ENCODE measurements around the gene IGDCC3. TPM values are rescaled to one million over a fixed set of nuclear protein-coding genes. Genes with fewer than 3 reads are reported as not detected.

The IGDCC3 gene
- total RNA-seq, 2 experiments from 2014 or later: not detected

DNA sequence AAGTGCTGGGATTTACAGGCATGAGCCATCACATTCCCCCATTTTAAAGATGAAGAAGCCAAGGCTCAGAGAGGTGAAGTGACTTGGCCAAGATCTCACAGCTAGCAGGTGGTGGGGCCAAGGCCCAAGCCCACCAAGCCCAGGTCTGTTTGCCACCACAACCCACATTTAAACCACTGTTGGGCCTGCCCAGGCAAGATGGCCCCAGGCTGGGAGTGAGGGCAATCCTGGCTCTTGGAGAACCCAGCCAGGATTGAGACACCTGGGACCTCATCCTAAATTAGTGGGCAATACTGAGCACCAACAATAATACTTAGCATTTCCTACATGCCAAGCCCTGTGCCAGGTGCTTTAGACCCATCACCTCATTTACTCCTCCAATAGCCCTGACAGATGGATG is 6.9 kb downstream of the IGDCC3 start:
- POLR2A ChIA-PET: no interaction called here
- CTCF ChIA-PET: interaction anchor here (1.4 kb wide), 1 partner anchor 49 kb away, joined by 5 read pairs; no protein-coding TSS in a partner anchor
- H3K27me3 Mint-ChIP-seq: peaks cover 27% of the 10 kb centered on the region
- DNase-seq: no peak
- H3K36me3 Mint-ChIP-seq (ENCODE audit: low read depth): no peaks in the 10 kb centered on the region
- peaks cover 2% of the 10 kb centered on the region for H3K4me1 Mint-ChIP-seq
- H3K9me3 Mint-ChIP-seq: no peaks in the 10 kb centered on the region
- H3K4me3 Mint-ChIP-seq: no peak overlapping the region
- no peak overlapping the region for H3K27ac Mint-ChIP-seq

DNA sequence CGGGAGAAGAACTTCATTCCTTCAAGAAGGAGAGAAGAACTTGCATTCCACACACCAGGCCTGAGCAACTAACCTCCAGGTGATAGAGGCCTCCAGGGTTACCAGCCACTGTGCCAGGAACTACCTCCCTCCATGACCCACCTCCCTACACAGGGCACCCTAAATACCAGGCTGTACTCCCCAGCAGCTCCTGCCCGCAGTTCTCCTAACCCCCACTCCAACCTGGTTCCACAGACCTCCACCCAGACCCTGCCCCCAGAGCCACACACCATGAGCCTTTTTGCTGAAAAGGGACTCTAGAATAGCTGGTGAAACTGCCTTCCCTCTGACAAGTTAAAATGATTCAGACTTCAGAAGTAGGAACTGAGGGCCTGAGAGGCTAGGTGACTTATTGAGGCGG is 8.2 kb downstream of the IGDCC3 start:
- H3K9me3 Mint-ChIP-seq: no peaks in the 10 kb centered on the region
- DNase-seq: no peak
- no peak overlapping the region for H3K27ac Mint-ChIP-seq
- peaks cover 15% of the 10 kb centered on the region for H3K27me3 Mint-ChIP-seq
- no peak overlapping the region for H3K4me3 Mint-ChIP-seq
- no peaks in the 10 kb centered on the region for H3K4me1 Mint-ChIP-seq
- no peaks in the 10 kb centered on the region for H3K36me3 Mint-ChIP-seq (ENCODE audit: low read depth)
- POLR2A ChIA-PET: interaction anchor here (1.3 kb wide), 1 partner anchor 65 kb away, joined by 3 read pairs; the partner anchor contains the start of gene RNU5B-1
- CTCF ChIA-PET: interaction anchor here (1.4 kb wide), 1 partner anchor 48 kb away, joined by 5 read pairs; no protein-coding TSS in a partner anchor

DNA sequence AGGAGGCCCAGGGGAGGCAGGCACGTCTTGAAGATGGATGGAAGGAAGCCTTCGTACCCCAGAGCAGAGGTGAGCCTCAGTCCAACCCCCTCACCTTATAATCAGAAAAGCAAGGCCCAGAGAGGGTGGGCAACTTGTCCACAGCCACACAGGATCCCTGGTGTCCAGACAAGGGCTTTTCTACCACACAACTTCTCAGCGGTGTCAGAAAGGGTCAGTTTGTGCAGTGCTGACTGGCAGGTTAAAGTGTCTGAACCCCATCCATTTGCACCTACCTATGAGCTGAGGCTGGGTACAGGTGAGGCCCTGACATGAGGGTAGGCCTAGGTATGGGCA is 8.6 kb downstream of the IGDCC3 start:
- Mint-ChIP-seq H3K27me3 (peaks cover 12% of the 10 kb centered on the region), H3K27ac (no peak overlapping the region), H3K9me3 (no peaks in the 10 kb centered on the region), H3K36me3 (ENCODE audit: low read depth) (no peaks in the 10 kb centered on the region), H3K4me3 (no peak overlapping the region), H3K4me1 (no peaks in the 10 kb centered on the region)
- no peak for DNase-seq
- ChIA-PET CTCF (interaction anchor here (1.1 to 1.4 kb wide), 3 partner anchors 13 to 47 kb away, joined by 3 to 5 read pairs (median 4); no protein-coding TSS in a partner anchor), POLR2A (interaction anchor here (1.3 kb wide), 1 partner anchor 64 kb away, joined by 3 read pairs; the partner anchor contains the start of gene RNU5B-1)

DNA sequence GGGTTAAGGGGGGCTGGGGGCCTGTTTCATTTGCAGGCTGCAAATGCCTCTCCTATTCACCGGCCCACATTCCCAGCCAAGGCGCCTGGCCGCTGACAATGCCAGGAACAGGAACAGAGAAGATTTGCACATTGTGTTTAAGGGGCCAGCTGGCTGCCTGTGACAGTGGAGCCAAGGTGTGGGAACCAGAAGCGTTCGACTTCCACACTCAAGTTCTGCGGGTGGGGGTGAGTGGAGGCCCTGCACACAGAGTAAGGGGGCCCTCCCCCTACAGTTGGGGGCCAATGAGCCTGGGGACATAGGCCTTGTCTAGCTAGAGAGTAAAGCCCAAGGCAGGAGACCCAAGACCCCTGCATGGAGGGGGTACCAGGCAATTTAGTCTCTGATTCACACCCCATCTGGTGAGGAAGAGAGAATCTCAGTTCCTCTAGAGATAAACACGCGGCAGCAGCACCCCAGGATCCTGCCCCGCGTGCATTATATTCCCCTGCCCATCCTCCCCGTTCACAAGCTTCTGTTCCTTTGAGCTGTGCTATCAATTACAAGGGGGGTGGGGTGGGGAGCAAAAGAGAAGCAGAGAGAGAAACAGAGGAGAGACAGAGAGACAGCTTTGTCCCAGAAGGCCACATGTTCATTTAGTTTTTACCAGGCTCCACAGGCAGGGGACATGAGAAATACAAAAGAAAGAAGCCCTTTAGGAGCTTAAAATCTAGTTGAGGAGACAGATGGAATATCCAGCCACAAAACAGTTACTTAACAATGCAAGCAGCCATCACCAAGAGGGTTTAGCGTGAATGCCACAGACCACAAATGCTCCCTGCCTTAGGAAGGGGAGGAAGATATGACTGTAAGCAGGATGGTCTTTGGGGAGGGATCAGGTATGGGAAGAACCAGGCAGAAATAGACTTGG is 9.2 kb downstream of the IGDCC3 start:
- H3K9me3 Mint-ChIP-seq: no peaks in the 10 kb centered on the region
- POLR2A ChIA-PET: no interaction called here
- H3K36me3 Mint-ChIP-seq (ENCODE audit: low read depth): no peaks in the 10 kb centered on the region
- CTCF ChIA-PET: interaction anchor here (1.1 to 1.2 kb wide), 2 partner anchors 14 to 17 kb away, joined by 3 to 4 read pairs; no protein-coding TSS in a partner anchor
- H3K4me3 Mint-ChIP-seq: no peak overlapping the region
- H3K27me3 Mint-ChIP-seq: peaks cover 7% of the 10 kb centered on the region
- no peaks in the 10 kb centered on the region for H3K4me1 Mint-ChIP-seq
- no peak for DNase-seq
- no peak overlapping the region for H3K27ac Mint-ChIP-seq

DNA sequence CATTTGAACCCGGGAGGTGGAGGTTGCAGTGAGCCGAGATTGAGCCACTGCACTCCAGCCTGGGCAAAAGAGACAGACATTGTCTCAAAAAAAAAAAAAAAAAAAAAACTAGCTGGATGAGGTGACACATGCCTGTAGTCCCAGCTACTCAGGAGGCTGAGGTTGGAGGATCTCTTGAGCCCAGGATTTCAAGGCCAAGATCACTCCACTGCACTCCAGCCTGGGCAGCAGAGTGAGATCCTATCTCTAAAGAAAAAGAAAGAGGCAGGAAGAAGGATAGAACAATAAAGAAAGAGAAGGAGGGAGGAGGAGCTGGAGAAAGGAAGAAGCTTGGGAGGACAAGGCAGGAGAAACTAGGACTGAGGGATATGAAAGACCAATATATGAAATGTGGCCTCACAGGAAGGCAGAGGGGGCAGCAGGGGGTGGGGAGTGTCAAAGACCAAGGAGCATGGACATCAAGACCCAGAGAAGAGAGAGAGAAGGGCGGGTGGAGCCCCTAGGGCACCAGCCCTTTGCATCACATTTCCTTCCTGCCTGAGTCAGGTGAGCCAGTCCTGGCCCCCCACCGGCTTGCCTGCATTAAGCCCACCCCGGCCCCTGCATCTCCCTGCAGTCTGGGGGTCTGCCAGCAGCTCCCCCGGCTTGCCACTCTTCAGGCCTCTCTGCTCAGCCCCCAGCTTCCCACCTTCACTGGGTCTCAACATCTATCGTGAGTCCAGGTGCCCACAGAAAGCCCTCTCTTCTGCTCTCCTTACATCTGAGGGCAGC is 11.5 kb downstream of the IGDCC3 start:
- Mint-ChIP-seq H3K4me1 (no peaks in the 10 kb centered on the region), H3K27ac (no peak overlapping the region), H3K27me3 (peaks cover 9% of the 10 kb centered on the region), H3K9me3 (no peaks in the 10 kb centered on the region), H3K36me3 (ENCODE audit: low read depth) (no peaks in the 10 kb centered on the region), H3K4me3 (no peak overlapping the region)
- ChIA-PET CTCF (interaction anchor here (1.5 kb wide), 1 partner anchor 34 kb away, joined by 3 read pairs; no protein-coding TSS in a partner anchor), POLR2A (no interaction called here)
- DNase-seq: no peak

DNA sequence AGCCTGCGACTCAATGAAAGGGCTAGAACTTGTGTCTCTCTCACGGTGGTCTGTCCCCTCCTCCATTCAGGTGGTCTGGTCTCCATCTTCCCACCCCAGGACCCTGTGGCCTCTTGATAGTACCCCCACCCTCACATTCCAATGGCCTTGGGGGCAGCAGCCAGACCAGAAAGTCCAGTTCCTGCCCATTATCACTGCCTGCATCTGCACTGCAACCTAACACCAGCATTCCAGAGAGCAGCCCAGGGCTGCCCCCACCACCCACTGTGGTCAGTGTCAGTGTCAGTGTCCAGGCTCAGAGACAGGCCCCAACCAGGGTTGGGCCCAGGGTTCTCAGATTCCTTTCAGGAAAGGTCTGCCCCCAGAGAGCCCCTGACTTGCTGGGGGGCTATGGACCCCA is 12.6 kb downstream of the IGDCC3 start:
- no peaks in the 10 kb centered on the region for H3K4me1 Mint-ChIP-seq
- CTCF ChIA-PET: interaction anchor here (1.5 kb wide), 1 partner anchor 35 kb away, joined by 3 read pairs; no protein-coding TSS in a partner anchor

DNA sequence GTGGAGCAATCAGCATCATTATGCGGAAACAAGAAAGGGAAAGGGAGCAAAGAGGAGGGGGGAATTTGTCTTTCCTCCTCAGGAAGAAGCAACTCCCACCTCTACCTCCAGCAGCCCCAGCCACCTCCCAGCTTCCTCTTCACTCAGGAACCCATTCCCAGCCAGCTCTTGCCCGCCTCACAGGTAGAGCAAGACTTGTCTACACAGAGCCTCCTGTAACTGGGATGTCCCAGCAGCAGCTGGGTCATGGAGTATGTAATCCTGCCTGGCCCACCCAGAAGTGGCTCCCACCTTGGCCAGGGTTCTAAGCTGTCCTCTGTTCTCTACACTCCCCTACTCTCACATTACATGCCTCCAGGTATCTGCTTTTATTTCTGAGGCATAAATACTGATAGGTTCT is 14.0 kb downstream of the IGDCC3 start:
- Mint-ChIP-seq H3K27me3 (peaks cover 17% of the 10 kb centered on the region), H3K4me1 (no peaks in the 10 kb centered on the region), H3K4me3 (no peak overlapping the region), H3K9me3 (no peaks in the 10 kb centered on the region), H3K27ac (no peak overlapping the region), H3K36me3 (ENCODE audit: low read depth) (no peaks in the 10 kb centered on the region)
- ChIA-PET CTCF (no interaction called here), POLR2A (no interaction called here)
- DNase-seq: no peak

More for the DNA sequence above, 12.6 kb downstream of the IGDCC3 start:
- Mint-ChIP-seq H3K27me3 (peaks cover 9% of the 10 kb centered on the region), H3K36me3 (ENCODE audit: low read depth) (no peaks in the 10 kb centered on the region), H3K4me3 (no peak overlapping the region), H3K9me3 (no peaks in the 10 kb centered on the region), H3K27ac (no peak overlapping the region)
- POLR2A ChIA-PET: no interaction called here
- no peak for DNase-seq

DNA sequence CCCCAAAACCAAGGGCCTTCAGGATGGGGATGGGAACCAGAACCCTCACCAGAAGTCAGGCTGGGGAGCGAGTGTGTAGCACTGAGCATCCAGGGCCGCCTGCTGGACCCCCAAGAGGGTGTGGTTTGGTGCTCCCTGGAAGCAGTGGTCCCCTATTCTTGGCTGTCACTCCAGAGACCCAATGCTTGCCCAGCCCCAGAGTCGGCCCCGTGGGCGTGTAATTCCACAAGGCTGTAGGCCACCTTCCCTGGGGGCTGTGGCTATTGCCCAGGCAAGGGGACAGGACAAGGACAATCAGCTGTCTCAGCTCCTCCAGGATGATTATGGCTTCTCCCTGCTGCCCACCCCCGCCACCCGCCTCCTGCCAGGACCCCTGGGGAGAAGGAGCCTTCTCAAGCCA is 14.5 kb downstream of the IGDCC3 start:
- H3K27me3 Mint-ChIP-seq: peaks cover 17% of the 10 kb centered on the region
- H3K9me3 Mint-ChIP-seq: no peaks in the 10 kb centered on the region
- H3K4me3 Mint-ChIP-seq: no peak overlapping the region
- H3K36me3 Mint-ChIP-seq (ENCODE audit: low read depth): no peaks in the 10 kb centered on the region
- no peaks in the 10 kb centered on the region for H3K4me1 Mint-ChIP-seq
- no peak overlapping the region for H3K27ac Mint-ChIP-seq
- ChIA-PET CTCF (no interaction called here), POLR2A (no interaction called here)
- DNase-seq: no peak

DNA sequence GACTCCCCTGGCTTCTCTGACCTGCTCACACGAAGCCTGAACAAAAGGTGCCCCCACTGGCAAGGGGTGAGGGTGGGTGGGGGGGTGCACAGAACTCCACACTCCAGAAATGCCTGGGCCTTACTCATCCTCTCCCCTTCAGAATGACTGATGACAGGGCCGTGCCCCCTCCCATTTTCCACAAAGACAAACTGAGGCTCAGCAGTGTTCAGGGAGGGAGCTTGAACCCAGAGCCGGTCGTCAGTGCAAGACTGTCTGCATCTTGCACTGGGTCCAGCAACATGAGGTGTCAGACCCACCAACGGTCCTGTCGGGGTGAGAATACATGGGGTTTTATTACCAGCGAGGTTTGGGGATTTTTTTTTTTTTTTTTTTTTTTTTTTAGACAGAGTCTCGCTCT is 15.3 kb downstream of the IGDCC3 start:
- no peaks in the 10 kb centered on the region for H3K36me3 Mint-ChIP-seq (ENCODE audit: low read depth)
- H3K4me1 Mint-ChIP-seq: no peaks in the 10 kb centered on the region
- no peak for DNase-seq
- H3K4me3 Mint-ChIP-seq: no peak overlapping the region
- H3K27ac Mint-ChIP-seq: no peak overlapping the region
- no peaks in the 10 kb centered on the region for H3K9me3 Mint-ChIP-seq
- ChIA-PET CTCF (no interaction called here), POLR2A (no interaction called here)
- H3K27me3 Mint-ChIP-seq: peaks cover 21% of the 10 kb centered on the region

DNA sequence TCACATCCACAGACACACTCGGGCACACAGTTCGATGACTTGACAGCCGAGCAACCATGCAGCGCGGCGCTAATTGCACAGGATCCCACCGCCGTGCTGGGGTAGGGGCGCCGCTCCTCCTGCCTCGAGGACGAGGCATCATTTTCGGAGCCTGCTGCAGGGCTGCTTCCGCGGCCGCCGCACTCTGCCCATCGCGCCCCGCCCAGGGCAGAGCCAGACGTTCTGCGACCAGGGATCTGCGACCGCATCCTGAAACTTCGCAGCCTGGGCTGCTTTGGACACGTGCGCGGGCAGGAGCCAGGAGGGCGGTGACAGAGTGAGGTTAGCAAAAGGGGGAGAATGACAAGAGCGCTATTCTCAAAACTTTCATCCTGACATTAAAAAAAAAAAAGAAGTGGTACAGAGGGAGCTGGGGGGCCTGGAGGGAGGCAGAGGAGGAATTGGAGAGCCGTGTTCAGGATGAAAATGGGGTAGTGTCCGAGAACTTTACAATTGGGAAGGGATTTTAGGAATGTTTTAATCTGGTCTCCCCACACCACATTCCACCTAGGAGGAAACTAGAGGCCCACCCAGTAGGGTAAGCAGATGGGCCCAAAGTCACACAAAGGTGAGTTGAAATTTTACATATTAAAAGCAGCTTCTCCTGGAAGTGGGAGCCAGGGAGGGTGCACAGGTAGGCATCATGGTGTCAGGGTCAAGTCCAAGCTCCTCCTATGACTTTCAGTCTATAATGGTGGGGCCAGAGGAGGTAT is 15.9 kb downstream of the IGDCC3 start:
- CTCF ChIA-PET: interaction anchor here (1.0 kb wide), 1 partner anchor 23 kb away, joined by 3 read pairs; no protein-coding TSS in a partner anchor
- POLR2A ChIA-PET: no interaction called here
- DNase-seq: no peak
- H3K4me3 Mint-ChIP-seq: no peak overlapping the region
- H3K27me3 Mint-ChIP-seq: peaks cover 27% of the 10 kb centered on the region
- H3K9me3 Mint-ChIP-seq: no peaks in the 10 kb centered on the region
- no peaks in the 10 kb centered on the region for H3K36me3 Mint-ChIP-seq (ENCODE audit: low read depth)
- H3K27ac Mint-ChIP-seq: no peak overlapping the region
- H3K4me1 Mint-ChIP-seq: no peaks in the 10 kb centered on the region

DNA sequence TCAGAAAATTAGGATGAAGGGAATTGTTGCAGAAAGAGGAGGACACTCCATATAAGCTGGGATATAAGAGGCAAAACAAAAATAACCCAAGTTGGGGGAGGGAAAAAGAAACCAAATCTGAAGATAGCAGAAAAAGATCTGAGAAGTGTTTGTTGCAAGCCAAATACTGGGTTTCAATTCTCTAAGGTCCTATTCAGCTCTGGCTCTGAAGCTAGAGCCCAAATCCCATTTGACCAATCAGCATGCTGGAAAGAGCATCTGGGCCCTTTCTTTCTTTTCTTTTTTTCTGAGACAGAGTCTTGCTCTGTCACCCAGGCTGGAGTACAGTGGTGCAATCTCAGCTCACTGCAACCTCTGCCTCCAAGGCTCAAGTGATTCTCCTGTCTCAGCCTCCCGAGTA is 17.3 kb downstream of the IGDCC3 start:
- Mint-ChIP-seq H3K36me3 (ENCODE audit: low read depth) (peaks cover 3% of the 10 kb centered on the region), H3K4me3 (no peak overlapping the region), H3K27ac (no peak overlapping the region), H3K27me3 (peaks cover 38% of the 10 kb centered on the region), H3K9me3 (no peaks in the 10 kb centered on the region), H3K4me1 (peaks cover 5% of the 10 kb centered on the region)
- DNase-seq: no peak
- POLR2A ChIA-PET: no interaction called here
- CTCF ChIA-PET: interaction anchor here (1.0 kb wide), 1 partner anchor 25 kb away, joined by 3 read pairs; no protein-coding TSS in a partner anchor

DNA sequence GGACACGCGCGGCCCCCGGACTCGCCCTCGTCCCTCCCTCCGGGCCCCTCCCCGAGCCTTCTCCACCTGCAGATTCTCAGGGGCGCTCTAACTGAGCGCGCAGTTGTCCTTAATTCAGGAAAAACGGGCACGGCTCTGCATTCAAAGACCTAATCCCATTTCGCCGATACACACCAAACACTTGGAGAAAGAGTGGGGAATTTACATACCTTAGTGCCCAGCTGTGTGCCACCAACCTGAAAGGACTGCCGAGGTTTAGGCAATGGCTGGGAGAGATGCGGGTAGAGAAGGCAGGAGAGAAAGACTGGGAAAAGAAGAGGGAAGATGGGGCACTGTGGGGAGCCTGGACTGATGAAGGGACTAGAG is 21.8 kb downstream of the IGDCC3 start:
- H3K4me1 Mint-ChIP-seq: peaks cover 5% of the 10 kb centered on the region
- CTCF ChIA-PET: no interaction called here
- H3K9me3 Mint-ChIP-seq: peaks cover 14% of the 10 kb centered on the region
- no peak overlapping the region for H3K27ac Mint-ChIP-seq
- POLR2A ChIA-PET: no interaction called here
- peaks cover 55% of the 10 kb centered on the region for H3K27me3 Mint-ChIP-seq
- peaks cover 3% of the 10 kb centered on the region for H3K36me3 Mint-ChIP-seq (ENCODE audit: low read depth)
- DNase-seq: no peak
- H3K4me3 Mint-ChIP-seq: no peak overlapping the region
